Measurements from ENCODE around the gene DUSP14.

DNA sequence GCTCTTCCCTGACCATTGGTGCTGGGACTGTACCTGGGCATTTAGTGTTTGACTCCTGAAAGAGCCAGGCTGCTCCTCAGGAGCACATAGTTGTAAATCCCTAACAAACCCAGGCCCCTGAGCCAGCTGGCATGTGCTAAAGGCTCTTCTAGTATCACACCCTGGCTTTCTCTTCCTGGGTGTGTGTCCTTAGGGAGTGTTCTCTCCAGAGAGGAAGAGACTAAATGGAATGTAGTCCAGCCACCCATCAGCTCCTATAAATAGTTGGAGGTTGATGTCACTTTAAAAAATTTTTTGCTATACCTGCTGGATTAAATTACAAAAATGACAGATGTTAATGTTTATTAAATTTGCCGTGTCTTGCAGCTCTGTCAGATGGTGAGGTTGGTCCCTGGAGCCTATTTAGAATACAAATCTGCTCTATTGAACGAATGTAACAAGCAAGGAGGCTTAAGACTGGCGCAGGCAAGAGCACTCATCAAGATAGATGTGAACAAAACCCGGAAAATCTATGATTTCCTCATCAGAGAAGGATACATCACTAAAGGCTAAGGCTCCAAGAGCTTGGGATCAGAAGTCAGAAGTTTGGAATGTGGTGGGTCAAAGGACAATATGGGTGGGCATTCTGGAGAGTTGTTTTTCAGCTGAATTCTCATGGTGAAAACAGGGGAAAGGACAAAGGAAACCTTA, 13.1 kb upstream of the DUSP14 start:
- TF ChIP-seq, protein P1, sequence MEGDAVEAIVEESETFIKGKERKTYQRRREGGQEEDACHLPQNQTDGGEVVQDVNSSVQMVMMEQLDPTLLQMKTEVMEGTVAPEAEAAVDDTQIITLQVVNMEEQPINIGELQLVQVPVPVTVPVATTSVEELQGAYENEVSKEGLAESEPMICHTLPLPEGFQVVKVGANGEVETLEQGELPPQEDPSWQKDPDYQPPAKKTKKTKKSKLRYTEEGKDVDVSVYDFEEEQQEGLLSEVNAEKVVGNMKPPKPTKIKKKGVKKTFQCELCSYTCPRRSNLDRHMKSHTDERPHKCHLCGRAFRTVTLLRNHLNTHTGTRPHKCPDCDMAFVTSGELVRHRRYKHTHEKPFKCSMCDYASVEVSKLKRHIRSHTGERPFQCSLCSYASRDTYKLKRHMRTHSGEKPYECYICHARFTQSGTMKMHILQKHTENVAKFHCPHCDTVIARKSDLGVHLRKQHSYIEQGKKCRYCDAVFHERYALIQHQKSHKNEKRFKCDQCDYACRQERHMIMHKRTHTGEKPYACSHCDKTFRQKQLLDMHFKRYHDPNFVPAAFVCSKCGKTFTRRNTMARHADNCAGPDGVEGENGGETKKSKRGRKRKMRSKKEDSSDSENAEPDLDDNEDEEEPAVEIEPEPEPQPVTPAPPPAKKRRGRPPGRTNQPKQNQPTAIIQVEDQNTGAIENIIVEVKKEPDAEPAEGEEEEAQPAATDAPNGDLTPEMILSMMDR (IDR thresholded peaks at IDR 0.05; ENCODE audit: low read depth, low read length, poor library complexity, severe bottlenecking), result no peak
- no peak for TF ChIP-seq EZH2phosphoT487 (IDR thresholded peaks at IDR 0.05; ENCODE audit: borderline replicate concordance, low read length)
